Upper lobe of left lung (tissue), 6 donors: Measurements from ENCODE around the gene AFG3L2. TPM values are rescaled to one million over a fixed set of nuclear protein-coding genes. Genes with fewer than 3 reads are reported as not detected.

Source experiments
- ATAC-seq, 2 donors: fragments of 200-7000 bp; cut with Tn5 transposase; one replicate each; pipeline ENCODE4 v1.9.1; 2022; ENCODE audit warnings: mild to moderate bottlenecking in 2 of 2, moderate library complexity in 2 of 2; ENCODE audit not compliant: low FRiP score in 2 of 2
- DNase-seq, 2 donors: peaks; one replicate each; pipeline ENCODE4 v3.0.0-alpha.2; 2019 to 2020
- H3K27ac ChIP-seq, 4 donors: fragments of 200-600 bp; sonication (generic); one replicate each; pipeline ENCODE4 v1.5.1; 2016 to 2019
- H3K27me3 ChIP-seq, 4 donors: fragments of 200-600 bp; sonication (generic); one replicate each; pipeline ENCODE4 v1.5.1; 2017 to 2019
- H3K36me3 ChIP-seq, 4 donors: fragments of 200-600 bp; sonication (generic); one replicate each; pipeline ENCODE4 v1.5.1; 2016 to 2019
- H3K4me1 ChIP-seq, 4 donors: fragments of 200-600 bp; sonication (generic); one replicate each; pipeline ENCODE4 v1.5.1; 2018 to 2019
- H3K4me3 ChIP-seq, 4 donors: fragments of 200-600 bp; sonication (generic); one replicate each; pipeline ENCODE4 v1.5.1; 2017 to 2019; ENCODE audit warnings: mild to moderate bottlenecking in 2 of 4, moderate library complexity in 1 of 4
- H3K9me3 ChIP-seq, 4 donors: fragments of 200-600 bp; sonication (generic); one replicate each; pipeline ENCODE4 v1.5.1; 2018 to 2019
- EP300 ChIP-seq, 4 donors: sonication (generic); formaldehyde crosslinking; IDR thresholded peaks; one replicate each; pipeline ENCODE4 v1.5.1; 2017; ENCODE audit warnings: antibody characterized with exemption in 4 of 4, control low read depth in 2 of 4
- POLR2A ChIP-seq, 4 donors: fragments of 450-650 bp; IDR thresholded peaks; one replicate each; pipeline ENCODE4 v1.5.1; 2016 to 2017; ENCODE audit warnings: antibody characterized with exemption in 4 of 4, mild to moderate bottlenecking in 2 of 4
- POLR2AphosphoS5 ChIP-seq, 2 donors: sonication (generic); formaldehyde crosslinking; IDR thresholded peaks; one replicate each; pipeline ENCODE4 v1.5.1; 2017; ENCODE audit warnings: antibody characterized with exemption in 2 of 2
- WGBS, 2 donors: methylation state at CpG; one replicate each; pipeline ENCODE4 v1.1.5; 2017 to 2018; 5-methylcytosine and 5-hydroxymethylcytosine counted together
- total RNA-seq, 6 donors: library from RNA; depleted of rRNA in 4 of 6; stranded (reverse); fragments of >200 nt in 4 of 6; gene quantifications; one replicate each; pipeline versions ENCODE4 v1.1.0 to v1.2.1, GENCODE V29; 2016 to 2021
- TF ChIP-seq, protein P1 (sequence below), 6 experiments: fragments of 450-650 bp in 4 of 6; fragments of 200-600 bp in 2 of 6; sonication (generic) in 2 of 6; IDR thresholded peaks; one replicate each; pipeline ENCODE4 v1.5.1; 2016 to 2019; ENCODE audit warnings: antibody characterized with exemption in 6 of 6
- donor health status: DM: no; HTN: no; CAD: no; lungs with moderate emphysema.
- donor health status: DM: no; HTN: yes; CAD: no; lungs with severe emphysema.

AFG3L2 gene
- total RNA-seq, 6 donors from 2014 or later = 31.3 to 55.6 (median 38.3) TPM

DNA sequence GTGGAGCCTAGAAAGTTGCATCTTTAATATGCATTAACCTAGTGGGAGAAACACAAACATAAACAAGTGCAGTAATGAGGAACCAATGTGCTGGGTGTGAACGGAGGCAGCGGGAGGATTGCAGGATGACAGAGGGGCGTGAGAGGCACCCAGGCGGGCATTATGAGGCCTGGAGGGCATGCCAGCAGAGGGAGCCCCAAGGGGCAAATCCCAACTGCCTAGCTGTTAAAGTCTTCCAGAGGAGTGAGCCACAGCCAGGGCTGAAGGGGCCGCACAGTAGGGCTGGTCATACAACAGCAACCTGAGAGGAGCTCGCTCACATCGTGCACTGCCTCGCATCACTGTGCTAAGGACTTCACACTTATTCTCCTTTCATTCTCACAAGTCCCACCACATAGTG, 17.4 kb upstream of the AFG3L2 start:
- H3K36me3 ChIP-seq = no peaks in the 10 kb centered on the region
- no peaks in the 10 kb centered on the region for H3K9me3 ChIP-seq
- H3K27me3 ChIP-seq = no peaks in the 10 kb centered on the region
- no peak overlapping the region for H3K4me3 ChIP-seq
- ATAC-seq (peak in 1 of 2 donors; percentile 20), DNase-seq (peak in 1 of 2 donors; percentile 31)
- TF ChIP-seq, protein P1, sequence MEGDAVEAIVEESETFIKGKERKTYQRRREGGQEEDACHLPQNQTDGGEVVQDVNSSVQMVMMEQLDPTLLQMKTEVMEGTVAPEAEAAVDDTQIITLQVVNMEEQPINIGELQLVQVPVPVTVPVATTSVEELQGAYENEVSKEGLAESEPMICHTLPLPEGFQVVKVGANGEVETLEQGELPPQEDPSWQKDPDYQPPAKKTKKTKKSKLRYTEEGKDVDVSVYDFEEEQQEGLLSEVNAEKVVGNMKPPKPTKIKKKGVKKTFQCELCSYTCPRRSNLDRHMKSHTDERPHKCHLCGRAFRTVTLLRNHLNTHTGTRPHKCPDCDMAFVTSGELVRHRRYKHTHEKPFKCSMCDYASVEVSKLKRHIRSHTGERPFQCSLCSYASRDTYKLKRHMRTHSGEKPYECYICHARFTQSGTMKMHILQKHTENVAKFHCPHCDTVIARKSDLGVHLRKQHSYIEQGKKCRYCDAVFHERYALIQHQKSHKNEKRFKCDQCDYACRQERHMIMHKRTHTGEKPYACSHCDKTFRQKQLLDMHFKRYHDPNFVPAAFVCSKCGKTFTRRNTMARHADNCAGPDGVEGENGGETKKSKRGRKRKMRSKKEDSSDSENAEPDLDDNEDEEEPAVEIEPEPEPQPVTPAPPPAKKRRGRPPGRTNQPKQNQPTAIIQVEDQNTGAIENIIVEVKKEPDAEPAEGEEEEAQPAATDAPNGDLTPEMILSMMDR (IDR thresholded peaks at IDR 0.05) = peak in 4 of 6 experiments; percentile 17 to 37 (median 26)
- no peak for TF ChIP-seq EP300 (IDR thresholded peaks at IDR 0.05)
- 47 to 59% methylated on average over 8 of the region's 8 CpGs for WGBS, 2 donors
- no peak overlapping the region for H3K27ac ChIP-seq
- no peaks in the 10 kb centered on the region for H3K4me1 ChIP-seq

DNA sequence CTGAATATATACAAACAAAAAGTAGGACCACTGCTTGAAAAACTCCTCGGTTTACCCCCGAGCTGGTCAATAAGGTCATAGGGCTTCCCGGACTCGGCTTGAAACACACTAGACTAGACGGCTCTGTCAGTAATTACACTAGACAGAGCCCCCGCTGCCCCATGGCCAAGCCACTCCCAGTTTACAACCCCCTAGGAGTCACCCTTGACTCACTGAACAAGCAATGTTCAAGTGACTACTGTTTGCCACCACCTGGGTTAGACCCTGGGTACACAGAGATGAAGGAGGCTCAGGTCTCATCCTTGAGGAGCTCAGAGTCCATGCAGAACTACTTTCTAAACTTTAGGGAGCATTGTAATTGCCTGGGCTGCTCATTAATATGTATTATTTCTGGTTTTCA, 17.0 kb upstream of the AFG3L2 start:
- 73 to 84% methylated on average over 5 to 6 of the region's 6 CpGs for WGBS, 2 donors
- no peak for ATAC-seq
- Histone ChIP-seq H3K27me3 (no peaks in the 10 kb centered on the region), H3K9me3 (no peaks in the 10 kb centered on the region), H3K4me1 (no peaks in the 10 kb centered on the region), H3K36me3 (no peaks in the 10 kb centered on the region), H3K27ac (no peak overlapping the region), H3K4me3 (no peak overlapping the region)
- TF ChIP-seq, protein P1 (IDR thresholded peaks at IDR 0.05) = no peak
- TF ChIP-seq EP300 (IDR thresholded peaks at IDR 0.05) (no peak), POLR2AphosphoS5 (IDR thresholded peaks at IDR 0.05) (no peak), POLR2A (IDR thresholded peaks at IDR 0.05) (no peak)
- no peak for DNase-seq

DNA sequence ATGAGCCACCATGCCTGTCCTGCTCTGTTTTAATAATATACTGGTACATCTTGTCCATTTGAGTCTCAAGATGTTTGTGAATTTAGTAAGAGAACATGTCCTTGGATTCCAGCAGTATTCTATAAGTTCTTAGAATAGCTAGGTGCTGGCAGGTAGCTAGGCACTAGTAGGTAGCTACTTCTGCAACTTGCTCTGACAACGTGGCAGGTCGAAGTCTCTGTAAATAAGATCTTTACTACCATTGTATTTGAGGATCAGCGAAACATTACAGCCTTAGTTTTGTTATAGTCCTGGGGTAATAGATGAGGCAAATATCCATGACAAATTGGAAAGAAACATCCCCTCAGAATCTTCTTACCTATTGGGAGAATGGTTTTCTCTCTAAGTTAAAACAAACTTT, 16.5 kb upstream of the AFG3L2 start:
- Histone ChIP-seq H3K27me3 (no peaks in the 10 kb centered on the region), H3K27ac (no peak overlapping the region), H3K4me1 (no peaks in the 10 kb centered on the region), H3K36me3 (no peaks in the 10 kb centered on the region), H3K4me3 (no peak overlapping the region), H3K9me3 (no peaks in the 10 kb centered on the region)
- no peak for DNase-seq
- TF ChIP-seq EP300 (IDR thresholded peaks at IDR 0.05) = no peak
- TF ChIP-seq POLR2AphosphoS5 (IDR thresholded peaks at IDR 0.05) = no peak
- TF ChIP-seq, protein P1 (IDR thresholded peaks at IDR 0.05) = no peak
- WGBS, 2 donors = 93 to 96% methylated on average over 3 of the region's 3 CpGs
- ATAC-seq = no peak

DNA sequence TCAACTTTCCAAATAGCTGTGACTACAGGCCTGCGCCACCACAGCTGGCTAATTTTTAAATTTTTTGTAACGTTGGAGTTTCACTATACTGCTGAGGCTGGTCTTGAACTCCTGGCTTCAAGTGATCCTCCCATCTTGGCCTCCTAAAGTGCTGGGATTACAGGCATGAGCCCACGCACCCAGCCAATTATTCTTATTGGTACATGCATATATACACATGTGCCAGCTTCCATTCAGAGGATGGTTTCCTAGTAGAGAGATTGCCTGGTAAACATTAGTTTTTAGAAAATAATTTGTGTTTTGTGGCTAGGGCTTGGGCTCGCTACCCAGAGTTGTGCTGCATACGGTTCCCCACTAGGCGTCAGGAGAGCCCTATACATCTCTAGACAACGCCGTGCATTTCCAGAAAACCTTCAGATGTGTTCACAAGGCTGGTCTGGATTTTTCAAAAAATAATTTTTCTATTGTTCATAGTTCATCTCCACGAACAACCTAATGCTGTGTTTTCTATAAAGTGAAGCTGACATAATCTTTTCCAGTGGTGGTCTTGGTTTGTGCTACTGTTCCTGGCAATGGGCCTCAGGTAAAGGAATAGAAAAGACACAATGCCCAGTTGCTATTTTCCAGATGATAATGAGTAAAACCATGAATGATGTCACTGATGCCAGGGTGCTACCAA, 14.6 kb upstream of the AFG3L2 start:
- TF ChIP-seq, protein P1 (IDR thresholded peaks at IDR 0.05) = peak; percentile 61 to 86 (median 83)
- TF ChIP-seq EP300 (IDR thresholded peaks at IDR 0.05) = no peak
- TF ChIP-seq POLR2A (IDR thresholded peaks at IDR 0.05) = no peak
- TF ChIP-seq POLR2AphosphoS5 (IDR thresholded peaks at IDR 0.05) = no peak
- ATAC-seq (peak; percentile 87 to 94), DNase-seq (peak in 1 of 2 donors; percentile 62)
- Histone ChIP-seq H3K4me1 (no peaks in the 10 kb centered on the region), H3K9me3 (no peaks in the 10 kb centered on the region), H3K4me3 (no peak overlapping the region), H3K27ac (no peak overlapping the region), H3K36me3 (no peaks in the 10 kb centered on the region), H3K27me3 (no peaks in the 10 kb centered on the region)
- WGBS, 2 donors = 10 to 13% methylated on average over 9 of the region's 9 CpGs

DNA sequence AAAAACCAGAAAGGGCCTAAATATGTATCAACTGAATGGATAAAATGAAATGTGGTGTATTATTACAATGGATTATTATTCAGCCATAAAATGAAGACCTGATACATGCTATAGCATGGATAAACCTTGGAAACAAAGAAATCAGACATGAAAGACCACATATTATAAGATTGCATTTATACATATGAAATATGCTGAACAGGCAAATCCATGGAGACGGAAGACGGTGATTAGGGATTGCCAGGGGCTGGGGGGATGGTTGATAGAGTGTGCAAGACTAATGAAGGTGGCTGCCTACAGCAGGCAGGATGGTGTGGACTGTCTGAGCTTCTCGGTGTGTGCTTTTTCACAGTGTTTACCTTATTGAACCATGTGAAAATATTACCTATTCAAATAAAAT, 11.4 kb upstream of the AFG3L2 start:
- no peak for ATAC-seq
- Histone ChIP-seq H3K27me3 (no peaks in the 10 kb centered on the region), H3K9me3 (no peaks in the 10 kb centered on the region), H3K36me3 (no peaks in the 10 kb centered on the region), H3K27ac (no peak overlapping the region), H3K4me1 (no peaks in the 10 kb centered on the region), H3K4me3 (no peak overlapping the region)
- 83 to 84% methylated on average over 3 of the region's 3 CpGs for WGBS, 2 donors
- no peak for DNase-seq
- TF ChIP-seq, protein P1 (IDR thresholded peaks at IDR 0.05) = no peak
